Progenitor cell of endocrine pancreas (in vitro differentiated cells): Measurements from ENCODE around the gene DEFB132. TPM values are rescaled to one million over a fixed set of nuclear protein-coding genes. Genes with fewer than 3 reads are reported as not detected.

Source experiments
- DNase-seq: peaks from one replicate; pipeline ENCODE4 v3.0.0; 2021; ENCODE audit warnings: low spot score; ENCODE audit not compliant: unreplicated experiment
- H3K27ac Mint-ChIP-seq: 2 replicates; pipeline ENCODE4 v1.8.0; 2021; ENCODE audit warnings: mild to moderate bottlenecking, moderate library complexity, mixed read lengths
- H3K27me3 Mint-ChIP-seq: 2 replicates; pipeline ENCODE4 v1.8.0; 2021; ENCODE audit warnings: mixed read lengths
- H3K36me3 Mint-ChIP-seq: 2 replicates; pipeline ENCODE4 v1.8.0; 2022; ENCODE audit warnings: mixed read lengths; ENCODE audit not compliant: insufficient read depth
- H3K4me1 Mint-ChIP-seq: 2 replicates; pipeline ENCODE4 v1.8.0; 2021; ENCODE audit warnings: low read depth, mixed read lengths
- H3K4me3 Mint-ChIP-seq: 2 replicates; pipeline ENCODE4 v1.8.0; 2021; ENCODE audit warnings: low read depth, mild to moderate bottlenecking, moderate library complexity, mixed read lengths
- H3K9me3 Mint-ChIP-seq: 2 replicates; pipeline ENCODE4 v1.8.0; 2021; ENCODE audit warnings: low read depth, mixed read lengths
- total RNA-seq: library from RNA; stranded (reverse); gene quantifications from 2 replicates; pipeline ENCODE4 v1.2.1, GENCODE V29; 2021
- TF ChIP-seq, protein P1 (sequence below): fragments of 200-600 bp; sonication (generic); IDR thresholded peaks from one replicate; pipeline ENCODE4 v1.5.0; 2021; ENCODE audit warnings: antibody characterized with exemption, mild to moderate bottlenecking; ENCODE audit not compliant: unreplicated experiment

The DEFB132 gene
- total RNA-seq, 1 donor from 2014 or later: not detected

- H3K4me1 Mint-ChIP-seq: no peaks in the 10 kb centered on the region
- H3K9me3 Mint-ChIP-seq: no peaks in the 10 kb centered on the region
- TF ChIP-seq, protein P1, sequence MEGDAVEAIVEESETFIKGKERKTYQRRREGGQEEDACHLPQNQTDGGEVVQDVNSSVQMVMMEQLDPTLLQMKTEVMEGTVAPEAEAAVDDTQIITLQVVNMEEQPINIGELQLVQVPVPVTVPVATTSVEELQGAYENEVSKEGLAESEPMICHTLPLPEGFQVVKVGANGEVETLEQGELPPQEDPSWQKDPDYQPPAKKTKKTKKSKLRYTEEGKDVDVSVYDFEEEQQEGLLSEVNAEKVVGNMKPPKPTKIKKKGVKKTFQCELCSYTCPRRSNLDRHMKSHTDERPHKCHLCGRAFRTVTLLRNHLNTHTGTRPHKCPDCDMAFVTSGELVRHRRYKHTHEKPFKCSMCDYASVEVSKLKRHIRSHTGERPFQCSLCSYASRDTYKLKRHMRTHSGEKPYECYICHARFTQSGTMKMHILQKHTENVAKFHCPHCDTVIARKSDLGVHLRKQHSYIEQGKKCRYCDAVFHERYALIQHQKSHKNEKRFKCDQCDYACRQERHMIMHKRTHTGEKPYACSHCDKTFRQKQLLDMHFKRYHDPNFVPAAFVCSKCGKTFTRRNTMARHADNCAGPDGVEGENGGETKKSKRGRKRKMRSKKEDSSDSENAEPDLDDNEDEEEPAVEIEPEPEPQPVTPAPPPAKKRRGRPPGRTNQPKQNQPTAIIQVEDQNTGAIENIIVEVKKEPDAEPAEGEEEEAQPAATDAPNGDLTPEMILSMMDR: no peak
- DNase-seq: no peak
- H3K4me3 Mint-ChIP-seq: no peak overlapping the region
- H3K27me3 Mint-ChIP-seq: peaks cover 29% of the 10 kb centered on the region
- H3K27ac Mint-ChIP-seq: no peak overlapping the region
- H3K36me3 Mint-ChIP-seq: no peaks in the 10 kb centered on the region
Measured at GRCh38 chr20:227439-228105, 30.0 kb upstream of the DEFB132 start.

- no peak overlapping the region for H3K27ac Mint-ChIP-seq
- no peaks in the 10 kb centered on the region for H3K4me1 Mint-ChIP-seq
- no peaks in the 10 kb centered on the region for H3K9me3 Mint-ChIP-seq
- TF ChIP-seq, protein P1: no peak
- H3K27me3 Mint-ChIP-seq: peaks cover 18% of the 10 kb centered on the region
- H3K4me3 Mint-ChIP-seq: no peak overlapping the region
- no peak for DNase-seq
- no peaks in the 10 kb centered on the region for H3K36me3 Mint-ChIP-seq
Measured at GRCh38 chr20:235891-236290, 21.6 kb upstream of the DEFB132 start.

GRCh38 chr20:237489-237888 lies 20.0 kb upstream of the DEFB132 start:
- no peaks in the 10 kb centered on the region for H3K4me1 Mint-ChIP-seq
- H3K27ac Mint-ChIP-seq: no peak overlapping the region
- H3K27me3 Mint-ChIP-seq: peaks cover 27% of the 10 kb centered on the region

DNA sequence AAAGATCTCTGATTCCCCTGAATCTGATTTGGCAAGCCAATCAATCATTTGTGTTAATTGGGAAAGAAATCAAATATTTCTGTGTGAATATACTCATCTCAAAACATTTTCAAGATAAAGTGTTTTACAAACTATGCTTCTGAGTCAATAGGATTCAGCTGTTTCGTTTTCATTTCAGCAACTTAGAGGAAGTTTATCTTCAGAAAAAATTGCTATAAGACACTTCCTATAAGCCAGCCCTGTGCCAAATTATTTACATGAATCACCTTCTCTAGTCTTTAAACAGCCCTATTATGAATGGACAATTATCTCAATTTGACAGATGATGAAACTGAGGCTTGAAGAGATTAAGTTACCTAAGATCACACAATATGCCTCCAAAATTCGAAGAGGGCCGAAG lies 19.6 kb upstream of the DEFB132 start:
- Mint-ChIP-seq H3K27me3 (peaks cover 32% of the 10 kb centered on the region), H3K9me3 (no peaks in the 10 kb centered on the region), H3K36me3 (no peaks in the 10 kb centered on the region), H3K27ac (no peak overlapping the region), H3K4me3 (no peak overlapping the region), H3K4me1 (no peaks in the 10 kb centered on the region)
- no peak for DNase-seq
- TF ChIP-seq, protein P1: no peak

More at GRCh38 chr20:237489-237888, 20.0 kb upstream of the DEFB132 start:
- DNase-seq: no peak
- H3K36me3 Mint-ChIP-seq: no peaks in the 10 kb centered on the region
- no peaks in the 10 kb centered on the region for H3K9me3 Mint-ChIP-seq
- TF ChIP-seq, protein P1: no peak
- no peak overlapping the region for H3K4me3 Mint-ChIP-seq

- DNase-seq: no peak
- no peak overlapping the region for H3K27ac Mint-ChIP-seq
- peaks cover 40% of the 10 kb centered on the region for H3K27me3 Mint-ChIP-seq
- no peaks in the 10 kb centered on the region for H3K9me3 Mint-ChIP-seq
- no peak overlapping the region for H3K4me3 Mint-ChIP-seq
- TF ChIP-seq, protein P1: no peak
- no peaks in the 10 kb centered on the region for H3K36me3 Mint-ChIP-seq
- no peaks in the 10 kb centered on the region for H3K4me1 Mint-ChIP-seq
Measured at GRCh38 chr20:242905-243304, 14.6 kb upstream of the DEFB132 start.
